ENCODE measurements around the gene ABCA12.

ABCA12 gene

GRCh38 chr2:214960677-214961076 is 177.7 kb downstream of the ABCA12 start:
- Histone ChIP-seq H3K27me3 (ENCODE audit: insufficient read depth, poor library complexity, severe bottlenecking) (no peaks in the 10 kb centered on the region), H3K27ac (replicated peaks) (no peak overlapping the region), H3K4me3 (replicated peaks; ENCODE audit: insufficient read depth, low read length) (no peak overlapping the region)
- DNase-seq (ENCODE audit: low read depth in 1 of 2, low spot score in 1 of 2): no peak
- TF ChIP-seq REST (IDR thresholded peaks at IDR 0.05; ENCODE audit: insufficient replicate concordance, low read depth) (no peak), GABPA (IDR thresholded peaks at IDR 0.05; ENCODE audit: low read depth) (no peak), POLR2AphosphoS5 (IDR thresholded peaks at IDR 0.05; ENCODE audit: low read depth) (no peak), CTCF (IDR thresholded peaks at IDR 0.05; ENCODE audit: insufficient read depth, low read length) (no peak), SPI1 (IDR thresholded peaks at IDR 0.05; ENCODE audit: borderline replicate concordance, low read depth) (no peak)

GRCh38 chr2:214946949-214947348 is 191.5 kb downstream of the ABCA12 start:
- Histone ChIP-seq H3K4me3 (replicated peaks; ENCODE audit: insufficient read depth, low read length) (no peak overlapping the region), H3K27ac (replicated peaks) (no peak overlapping the region), H3K27me3 (ENCODE audit: insufficient read depth, poor library complexity, severe bottlenecking) (no peaks in the 10 kb centered on the region)
- no peak for DNase-seq (ENCODE audit: low read depth in 1 of 2, low spot score in 1 of 2)
- no peak for TF ChIP-seq REST (IDR thresholded peaks at IDR 0.05; ENCODE audit: insufficient replicate concordance, low read depth)
- no peak for TF ChIP-seq GABPA (IDR thresholded peaks at IDR 0.05; ENCODE audit: low read depth)
- no peak for TF ChIP-seq SPI1 (IDR thresholded peaks at IDR 0.05; ENCODE audit: borderline replicate concordance, low read depth)
- no peak for TF ChIP-seq CTCF (IDR thresholded peaks at IDR 0.05; ENCODE audit: insufficient read depth, low read length)
- TF ChIP-seq POLR2AphosphoS5 (IDR thresholded peaks at IDR 0.05; ENCODE audit: low read depth): no peak

- H3K27ac ChIP-seq (replicated peaks): no peak overlapping the region
- H3K27me3 ChIP-seq (ENCODE audit: insufficient read depth, poor library complexity, severe bottlenecking): no peaks in the 10 kb centered on the region
- no peak overlapping the region for H3K4me3 ChIP-seq (replicated peaks; ENCODE audit: insufficient read depth, low read length)
- no peak for DNase-seq (ENCODE audit: low read depth in 1 of 2, low spot score in 1 of 2)
- TF ChIP-seq REST (IDR thresholded peaks at IDR 0.05; ENCODE audit: insufficient replicate concordance, low read depth) (no peak), POLR2AphosphoS5 (IDR thresholded peaks at IDR 0.05; ENCODE audit: low read depth) (no peak), CTCF (IDR thresholded peaks at IDR 0.05; ENCODE audit: insufficient read depth, low read length) (no peak), SPI1 (IDR thresholded peaks at IDR 0.05; ENCODE audit: borderline replicate concordance, low read depth) (no peak), GABPA (IDR thresholded peaks at IDR 0.05; ENCODE audit: low read depth) (no peak)
Observed at GRCh38 chr2:214934006-214934405, 204.4 kb downstream of the ABCA12 start.
